ENCODE data around the gene OSBPL2.

OSBPL2 gene

GRCh38 chr20:62333820-62334595, 95.7 kb downstream of the OSBPL2 start:
- in situ Hi-C loops (cut with HindIII; ENCODE audit: low sequenced_read_pairs): no loop called here

- in situ Hi-C loops (cut with HindIII; ENCODE audit: low sequenced_read_pairs): no loop called here
Measured at GRCh38 chr20:62334881-62335280, 96.6 kb downstream of the OSBPL2 start.

GRCh38 chr20:62335532-62335931, 97.2 kb downstream of the OSBPL2 start:
- in situ Hi-C loops (cut with HindIII; ENCODE audit: low sequenced_read_pairs): no loop called here

- in situ Hi-C loops (cut with HindIII; ENCODE audit: low sequenced_read_pairs): no loop called here
Measured at GRCh38 chr20:62336329-62336728, 98.0 kb downstream of the OSBPL2 start.

GRCh38 chr20:62336775-62337557, 98.6 kb downstream of the OSBPL2 start:
- in situ Hi-C loops (cut with HindIII; ENCODE audit: low sequenced_read_pairs): no loop called here

GRCh38 chr20:62337558-62338293, 99.4 kb downstream of the OSBPL2 start:
- in situ Hi-C loops (cut with HindIII; ENCODE audit: low sequenced_read_pairs): no loop called here

GRCh38 chr20:62338294-62338620, 99.9 kb downstream of the OSBPL2 start:
- in situ Hi-C loops (cut with HindIII; ENCODE audit: low sequenced_read_pairs): no loop called here

GRCh38 chr20:62339647-62340062, 101.3 kb downstream of the OSBPL2 start:
- in situ Hi-C loops (cut with HindIII; ENCODE audit: low sequenced_read_pairs): no loop called here

GRCh38 chr20:62342910-62343309, 104.6 kb downstream of the OSBPL2 start:
- in situ Hi-C loops (cut with HindIII; ENCODE audit: low sequenced_read_pairs): no loop called here

GRCh38 chr20:62344092-62344491, 105.8 kb downstream of the OSBPL2 start:
- in situ Hi-C loops (cut with HindIII; ENCODE audit: low sequenced_read_pairs): no loop called here

GRCh38 chr20:62344782-62345181, 106.5 kb downstream of the OSBPL2 start:
- in situ Hi-C loops (cut with HindIII; ENCODE audit: low sequenced_read_pairs): no loop called here

Measured in endothelial cell of hepatic sinusoid (primary cell).